Gastrocnemius medialis (tissue), 4 donors: Measurements from ENCODE around the gene KTN1. TPM values are rescaled to one million over a fixed set of nuclear protein-coding genes. Genes with fewer than 3 reads are reported as not detected.
A peak's percentile ranks its signal among the peaks of the same experiment; 100 is the strongest.

Experiments used
- ATAC-seq, 2 donors: fragments of 150-250 bp; one replicate each; pipeline ENCODE4 v1.9.1; 2016
- DNase-seq, 2 donors: peaks; one replicate each; pipeline ENCODE4 v3.0.0-alpha.2; 2019
- H3K27ac ChIP-seq, 4 donors: fragments of 200-600 bp; sonication (generic); 1 replicate in 1 of 4; 2 replicates in 3 of 4; pipeline ENCODE4 v1.5.1; 2016 to 2018; ENCODE audit warnings: mild to moderate bottlenecking in 2 of 4, moderate library complexity in 1 of 4
- H3K27me3 ChIP-seq, 3 donors: fragments of 200-600 bp; sonication (generic) in 2 of 3; 1 replicate in 1 of 3; 2 replicates in 2 of 3; pipeline versions ENCODE4 v1.5.1 to v1.6.0; 2016 to 2019; ENCODE audit warnings: mild to moderate bottlenecking in 1 of 3, moderate library complexity in 1 of 3
- H3K36me3 ChIP-seq, 2 donors: fragments of 200-600 bp; sonication (generic) in 1 of 2; one replicate each; pipeline ENCODE4 v1.5.1; 2017 to 2018
- H3K4me1 ChIP-seq, 2 donors: fragments of 200-600 bp; sonication (generic) in 1 of 2; one replicate each; pipeline ENCODE4 v1.5.1; 2016 to 2017; ENCODE audit warnings: mild to moderate bottlenecking in 2 of 2
- H3K4me3 ChIP-seq, 4 donors: fragments of 200-600 bp; sonication (generic) in 3 of 4; 1 replicate in 1 of 4; 2 replicates in 3 of 4; pipeline ENCODE4 v1.5.1; 2016 to 2019; ENCODE audit warnings: mild to moderate bottlenecking in 2 of 4
- H3K9me3 ChIP-seq, 3 donors: fragments of 200-600 bp; sonication (generic) in 2 of 3; 1 replicate in 1 of 3; 2 replicates in 2 of 3; pipeline ENCODE4 v1.5.1; 2016 to 2019
- CTCF ChIP-seq, 5 experiments: fragments of 450-650 bp in 3 of 5; fragments of 200-600 bp in 2 of 5; sonication (generic) in 2 of 5; IDR thresholded peaks in 4 of 5; conservative IDR thresholded peaks in 1 of 5; 1 replicate in 4 of 5; 2 replicates in 1 of 5; pipeline ENCODE4 v1.5.1; 2016 to 2019; ENCODE audit warnings: antibody characterized with exemption in 5 of 5, mild to moderate bottlenecking in 3 of 5, moderate library complexity in 3 of 5
- POLR2A ChIP-seq, 2 donors: fragments of 450-650 bp; IDR thresholded peaks; one replicate each; pipeline ENCODE4 v1.6.1; 2017; ENCODE audit warnings: antibody characterized with exemption in 2 of 2, mild to moderate bottlenecking in 2 of 2, moderate library complexity in 2 of 2
- in situ Hi-C, 4 donors: fragments of 200-750 bp; cut with MboI; loops; one replicate each; pipeline versions ENCODE4 v1.15.0 to v1.8.0; 2017; ENCODE audit warnings: low sequenced_read_pairs in 4 of 4
- intact Hi-C: fragments of 100-400 bp; cut with DNase I; formaldehyde crosslinking; loops from one replicate; pipeline ENCODE4 v1.15.1; 2023; ENCODE audit warnings: low total_unique reads
- total RNA-seq, 4 donors: library from RNA; depleted of rRNA; stranded (reverse); fragments of >200 nt; gene quantifications; one replicate each; pipeline versions ENCODE4 v1.1.0 to v1.2.3, GENCODE V29; 2016

Gene KTN1
- total RNA-seq, 4 donors from 2014 or later: 256 to 373 (median 327) TPM

- intact Hi-C loops (no loop called here), in situ Hi-C loops (no loop called here)
- Histone ChIP-seq H3K4me1 (peaks cover 56 to 94% of the 10 kb centered on the region in 2 donors), H3K4me3 (no peak overlapping the region), H3K27ac (peak overlapping the region; percentile 14 to 98 (median 46)), H3K9me3 (no peaks in the 10 kb centered on the region), H3K27me3 (no peaks in the 10 kb centered on the region), H3K36me3 (no peaks in the 10 kb centered on the region)
- TF ChIP-seq POLR2A (IDR thresholded peaks at IDR 0.05) (no peak), CTCF (IDR thresholded peaks at IDR 0.05 in 4 of 5, conservative IDR thresholded peaks at IDR 0.05 in 1 of 5) (no peak)
- ATAC-seq (no peak), DNase-seq (no peak)
These were observed 12.4 kb downstream of the KTN1 start for GRCh38 chr14:55592436-55592835.

DNA sequence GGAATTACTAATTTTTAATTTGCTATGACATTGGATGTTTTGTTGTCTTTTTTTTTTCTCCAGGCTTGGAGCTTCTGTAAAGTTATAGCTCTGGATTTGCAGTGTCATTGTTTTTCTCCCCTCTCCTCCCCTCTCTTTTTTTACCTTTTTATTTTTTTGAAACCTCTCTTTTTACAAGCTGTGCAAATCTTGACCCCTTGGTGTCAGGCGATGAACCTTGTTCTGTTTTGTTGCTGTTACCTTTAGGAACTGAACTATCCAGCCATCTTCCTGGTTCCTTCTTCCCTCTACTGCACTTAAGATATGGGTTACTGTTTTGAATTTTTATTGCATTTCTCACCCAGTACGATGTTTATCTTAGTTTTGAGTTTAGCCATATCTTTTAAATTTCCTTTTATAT lies 13.7 kb downstream of the KTN1 start:
- DNase-seq (no peak), ATAC-seq (no peak)
- Histone ChIP-seq H3K36me3 (no peaks in the 10 kb centered on the region), H3K27ac (peak overlapping the region; percentile 3 to 98 (median 40)), H3K27me3 (no peaks in the 10 kb centered on the region), H3K4me1 (peaks cover 44 to 83% of the 10 kb centered on the region in 2 donors), H3K9me3 (no peaks in the 10 kb centered on the region), H3K4me3 (peak overlapping the region in 1 of 4 donors; percentile 18)
- intact Hi-C loops: no loop called here
- in situ Hi-C loops: no loop called here
- TF ChIP-seq CTCF (IDR thresholded peaks at IDR 0.05 in 4 of 5, conservative IDR thresholded peaks at IDR 0.05 in 1 of 5) (no peak), POLR2A (IDR thresholded peaks at IDR 0.05) (no peak)

- intact Hi-C loops (no loop called here), in situ Hi-C loops (no loop called here)
- DNase-seq: no peak
- Histone ChIP-seq H3K9me3 (peaks cover 0 to 4% (median 0%) of the 10 kb centered on the region in 3 donors), H3K4me3 (no peak overlapping the region), H3K36me3 (no peaks in the 10 kb centered on the region), H3K27me3 (no peaks in the 10 kb centered on the region), H3K27ac (peak overlapping the region in 2 of 4 donors; percentile 52 to 80), H3K4me1 (peaks cover 54 to 65% of the 10 kb centered on the region in 2 donors)
- TF ChIP-seq POLR2A (IDR thresholded peaks at IDR 0.05) (no peak), CTCF (IDR thresholded peaks at IDR 0.05 in 4 of 5, conservative IDR thresholded peaks at IDR 0.05 in 1 of 5) (no peak)
- ATAC-seq: peak in 1 of 2 donors; percentile 19
These were observed 19.4 kb downstream of the KTN1 start for GRCh38 chr14:55599250-55599879.

DNA sequence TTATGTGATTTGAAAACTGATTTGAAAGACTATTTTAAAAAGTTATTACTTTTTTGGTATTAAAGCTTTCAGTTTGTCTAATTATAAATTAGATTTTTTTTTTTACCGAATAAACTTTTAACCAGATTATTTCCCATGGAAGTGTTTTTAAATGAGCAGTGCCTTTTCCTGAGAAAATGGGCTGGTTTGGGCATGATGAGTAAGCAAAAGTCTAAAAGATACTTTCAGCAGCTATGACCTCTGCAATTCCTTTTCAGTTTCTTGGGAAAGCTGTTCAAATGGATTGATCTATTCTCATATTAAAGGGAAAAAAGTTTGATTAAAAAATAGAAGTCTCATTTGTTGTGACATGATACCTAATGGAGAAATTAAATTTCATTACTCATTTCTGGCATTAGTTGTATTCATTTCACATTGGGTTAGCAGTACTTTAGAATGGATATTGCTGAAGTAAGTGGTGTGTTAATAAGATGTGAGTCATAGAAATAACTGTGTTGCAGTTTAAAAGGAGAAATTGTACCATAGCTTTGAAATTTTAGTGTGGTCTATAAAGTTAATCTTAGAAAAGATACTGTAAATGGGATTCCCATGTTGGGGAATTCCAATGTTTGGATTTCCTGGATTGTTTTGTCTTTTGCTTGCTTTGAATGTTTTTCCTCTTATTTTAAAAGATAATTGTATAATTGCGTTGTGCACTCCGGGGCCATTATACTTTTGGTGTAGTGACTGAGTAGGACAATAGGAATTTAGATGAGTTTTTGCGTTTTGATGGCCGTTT lies 21.0 kb downstream of the KTN1 start:
- Histone ChIP-seq H3K36me3 (no peaks in the 10 kb centered on the region), H3K9me3 (peaks cover 0 to 4% (median 0%) of the 10 kb centered on the region in 3 donors), H3K27me3 (no peaks in the 10 kb centered on the region), H3K4me3 (no peak overlapping the region), H3K27ac (peak overlapping the region; percentile 36 to 80 (median 52)), H3K4me1 (peaks cover 54 to 71% of the 10 kb centered on the region in 2 donors)
- ATAC-seq (peak; percentile 38 to 60), DNase-seq (no peak)
- intact Hi-C loops: no loop called here
- in situ Hi-C loops: no loop called here
- no peak for TF ChIP-seq CTCF (IDR thresholded peaks at IDR 0.05 in 4 of 5, conservative IDR thresholded peaks at IDR 0.05 in 1 of 5)
- no peak for TF ChIP-seq POLR2A (IDR thresholded peaks at IDR 0.05)
